Activated naive CD8-positive, alpha-beta T cell (primary cell): ENCODE results near the gene CDK2.
A peak's percentile ranks its signal among the peaks of the same experiment; 100 is the strongest.
"Not testable (repeated sequence)": the region's sequence is repeated elsewhere in the genome, so short reads cannot be mapped to it uniquely, and the experiment has no call there.

ENCODE experiments used
- H3K27ac Mint-ChIP-seq: one replicate; pipeline ENCODE4 v1.8.0; 2021; ENCODE audit warnings: mixed read lengths
- H3K27me3 Mint-ChIP-seq: one replicate; pipeline ENCODE4 v1.8.0; 2021; ENCODE audit warnings: mixed read lengths
- H3K36me3 Mint-ChIP-seq: one replicate; pipeline ENCODE4 v1.8.0; 2021; ENCODE audit warnings: mixed read lengths
- H3K4me1 Mint-ChIP-seq: one replicate; pipeline ENCODE4 v1.8.0; 2021; ENCODE audit warnings: low read depth, mixed read lengths
- H3K4me3 Mint-ChIP-seq: one replicate; pipeline ENCODE4 v1.8.0; 2021; ENCODE audit warnings: mild to moderate bottlenecking, mixed read lengths
- H3K9me3 Mint-ChIP-seq: one replicate; pipeline ENCODE4 v1.8.0; 2021; ENCODE audit warnings: low read depth, mixed read lengths

CDK2 gene

GRCh38 chr12:55957106-55957859 lies 9.3 kb upstream of the CDK2 start:
- Mint-ChIP-seq H3K27ac (peak overlapping the region; percentile 83), H3K36me3 (no peaks in the 10 kb centered on the region)

GRCh38 chr12:55963760-55964159 lies 2.9 kb upstream of the CDK2 start:
- H3K36me3 Mint-ChIP-seq, result peaks cover 4% of the 10 kb centered on the region
- H3K4me3 Mint-ChIP-seq, result no peak overlapping the region
- no peak overlapping the region for H3K27ac Mint-ChIP-seq
- H3K27me3 Mint-ChIP-seq, result no peaks in the 10 kb centered on the region
- H3K4me1 Mint-ChIP-seq, result peaks cover 29% of the 10 kb centered on the region
- H3K9me3 Mint-ChIP-seq, result no peaks in the 10 kb centered on the region

More at GRCh38 chr12:55957106-55957859, 9.3 kb upstream of the CDK2 start:
- Mint-ChIP-seq H3K4me3 (no peak overlapping the region), H3K4me1 (peaks cover 16% of the 10 kb centered on the region), H3K27me3 (no peaks in the 10 kb centered on the region), H3K9me3 (no peaks in the 10 kb centered on the region)

GRCh38 chr12:55965240-55965639 lies 1.4 kb upstream of the CDK2 start:
- H3K36me3 Mint-ChIP-seq, result peaks cover 5% of the 10 kb centered on the region
- H3K27me3 Mint-ChIP-seq, result no peaks in the 10 kb centered on the region
- H3K4me1 Mint-ChIP-seq, result peaks cover 29% of the 10 kb centered on the region
- no peaks in the 10 kb centered on the region for H3K9me3 Mint-ChIP-seq
- H3K4me3 Mint-ChIP-seq, result no peak overlapping the region
- peak overlapping the region; percentile 41 for H3K27ac Mint-ChIP-seq

GRCh38 chr12:55965941-55966407 lies 656 bp upstream of the CDK2 start, which contains the start of gene PMEL:
Gene PMEL (minus strand): TSS chr12:55966042. CDS start chr12:55966011, 31 bp downstream.
- no peaks in the 10 kb centered on the region for H3K27me3 Mint-ChIP-seq
- H3K4me1 Mint-ChIP-seq, result peaks cover 29% of the 10 kb centered on the region
- no peaks in the 10 kb centered on the region for H3K9me3 Mint-ChIP-seq
- peak within 1 kb of the TSS; percentile 96 for H3K4me3 Mint-ChIP-seq
- peaks cover 7% of the 10 kb centered on the region for H3K36me3 Mint-ChIP-seq
- peak within 1 kb of the TSS; percentile 88 for H3K27ac Mint-ChIP-seq

GRCh38 chr12:55969356-55969755 lies 2.7 kb downstream of the CDK2 start:
- Mint-ChIP-seq H3K27ac (no peak overlapping the region), H3K4me3 (no peak overlapping the region), H3K36me3 (peaks cover 7% of the 10 kb centered on the region), H3K9me3 (no peaks in the 10 kb centered on the region), H3K4me1 (peaks cover 29% of the 10 kb centered on the region), H3K27me3 (no peaks in the 10 kb centered on the region)

- H3K4me3 Mint-ChIP-seq, result no peak overlapping the region
These were observed 4.1 kb downstream of the CDK2 start for GRCh38 chr12:55970775-55971174.

GRCh38 chr12:55972042-55972441 lies 5.4 kb downstream of the CDK2 start:
- Mint-ChIP-seq H3K27ac (no peak overlapping the region), H3K36me3 (peaks cover 7% of the 10 kb centered on the region), H3K27me3 (no peaks in the 10 kb centered on the region), H3K4me3 (no peak overlapping the region), H3K9me3 (no peaks in the 10 kb centered on the region), H3K4me1 (peaks cover 24% of the 10 kb centered on the region)

More at GRCh38 chr12:55970775-55971174, 4.1 kb downstream of the CDK2 start:
- peaks cover 25% of the 10 kb centered on the region for H3K4me1 Mint-ChIP-seq
- peaks cover 7% of the 10 kb centered on the region for H3K36me3 Mint-ChIP-seq
- H3K27ac Mint-ChIP-seq, result no peak overlapping the region
- no peaks in the 10 kb centered on the region for H3K27me3 Mint-ChIP-seq
- H3K9me3 Mint-ChIP-seq, result no peaks in the 10 kb centered on the region

GRCh38 chr12:55972456-55972855 lies 5.8 kb downstream of the CDK2 start:
- peaks cover 7% of the 10 kb centered on the region for H3K36me3 Mint-ChIP-seq
- H3K4me1 Mint-ChIP-seq, result peaks cover 26% of the 10 kb centered on the region
- no peaks in the 10 kb centered on the region for H3K9me3 Mint-ChIP-seq
- no peaks in the 10 kb centered on the region for H3K27me3 Mint-ChIP-seq
- H3K4me3 Mint-ChIP-seq, result no peak overlapping the region
- H3K27ac Mint-ChIP-seq, result no peak overlapping the region

GRCh38 chr12:55972911-55973598 lies 6.4 kb downstream of the CDK2 start:
- Mint-ChIP-seq H3K9me3 (no peaks in the 10 kb centered on the region), H3K4me1 (peaks cover 25% of the 10 kb centered on the region), H3K4me3 (no peak overlapping the region), H3K36me3 (peaks cover 4% of the 10 kb centered on the region), H3K27me3 (no peaks in the 10 kb centered on the region), H3K27ac (no peak overlapping the region)

GRCh38 chr12:55973599-55974307 lies 7.1 kb downstream of the CDK2 start, which contains the start of gene RAB5B:
Gene RAB5B (plus strand): TSS chr12:55974078. CDS start chr12:55986961, 12,883 bp downstream.
- Mint-ChIP-seq H3K36me3 (peaks cover 3% of the 10 kb centered on the region), H3K4me3 (no peak within 1 kb of the TSS), H3K27ac (no peak within 1 kb of the TSS), H3K4me1 (peaks cover 22% of the 10 kb centered on the region), H3K9me3 (no peaks in the 10 kb centered on the region), H3K27me3 (no peaks in the 10 kb centered on the region)

- Mint-ChIP-seq H3K36me3 (peaks cover 3% of the 10 kb centered on the region), H3K27me3 (no peaks in the 10 kb centered on the region)
These were observed 7.7 kb downstream of the CDK2 start for GRCh38 chr12:55974308-55974730.

GRCh38 chr12:55978393-55978792 lies 11.8 kb downstream of the CDK2 start:
- H3K27ac Mint-ChIP-seq, result no peak overlapping the region
- H3K36me3 Mint-ChIP-seq, result peaks cover 6% of the 10 kb centered on the region
- no peak overlapping the region for H3K4me3 Mint-ChIP-seq
- H3K9me3 Mint-ChIP-seq, result no peaks in the 10 kb centered on the region
- H3K4me1 Mint-ChIP-seq, result peaks cover 33% of the 10 kb centered on the region
- H3K27me3 Mint-ChIP-seq, result no peaks in the 10 kb centered on the region

More at GRCh38 chr12:55974308-55974730, 7.7 kb downstream of the CDK2 start:
- peaks cover 25% of the 10 kb centered on the region for H3K4me1 Mint-ChIP-seq
- H3K4me3 Mint-ChIP-seq, result no peak overlapping the region
- H3K27ac Mint-ChIP-seq, result no peak overlapping the region
- no peaks in the 10 kb centered on the region for H3K9me3 Mint-ChIP-seq

GRCh38 chr12:55979069-55979468 lies 12.4 kb downstream of the CDK2 start:
- peaks cover 6% of the 10 kb centered on the region for H3K36me3 Mint-ChIP-seq
- H3K27ac Mint-ChIP-seq, result no peak overlapping the region
- no peaks in the 10 kb centered on the region for H3K9me3 Mint-ChIP-seq
- no peak overlapping the region for H3K4me3 Mint-ChIP-seq
- H3K27me3 Mint-ChIP-seq, result no peaks in the 10 kb centered on the region
- H3K4me1 Mint-ChIP-seq, result peaks cover 33% of the 10 kb centered on the region

- H3K27ac Mint-ChIP-seq, H3K36me3 Mint-ChIP-seq, H3K9me3 Mint-ChIP-seq, H3K27me3 Mint-ChIP-seq, H3K4me3 Mint-ChIP-seq: not testable (repeated sequence)
- H3K4me1 Mint-ChIP-seq, result peaks cover 23% of the 10 kb centered on the region
These were observed 15.3 kb downstream of the CDK2 start for GRCh38 chr12:55981882-55982281.
